IPS DF 4.7 (cell line): ENCODE measurements around the gene IFITM10.

Source experiments
- DNase-seq: peaks from one replicate; pipeline ENCODE4 v3.0.0-alpha.2; 2013; ENCODE audit warnings: low spot score; ENCODE audit errors: extremely low read depth

Gene IFITM10

GRCh38 chr11:1753229-1753928 lies 3.0 kb upstream of the IFITM10 start:
- DNase-seq: no peak

- DNase-seq: no peak
Observed at GRCh38 chr11:1752907-1753228, 2.5 kb upstream of the IFITM10 start.

GRCh38 chr11:1751999-1752906 lies 1.9 kb upstream of the IFITM10 start:
- no peak for DNase-seq

GRCh38 chr11:1751531-1751921 lies 1.1 kb upstream of the IFITM10 start:
- DNase-seq: no peak

GRCh38 chr11:1750840-1751530 lies 590 bp upstream of the IFITM10 start:
- no peak for DNase-seq

GRCh38 chr11:1749395-1750351 lies 722 bp downstream of the IFITM10 start:
- DNase-seq: no peak

- DNase-seq: no peak
Observed at GRCh38 chr11:1748636-1749394, 1.6 kb downstream of the IFITM10 start.

GRCh38 chr11:1747753-1748635 lies 2.4 kb downstream of the IFITM10 start:
- DNase-seq: no peak

GRCh38 chr11:1746956-1747752 lies 3.2 kb downstream of the IFITM10 start:
- no peak for DNase-seq

GRCh38 chr11:1746511-1746931 lies 3.9 kb downstream of the IFITM10 start:
- DNase-seq: no peak

GRCh38 chr11:1745701-1746320 lies 4.6 kb downstream of the IFITM10 start:
- DNase-seq: no peak

- no peak for DNase-seq
Observed at GRCh38 chr11:1744891-1745700, 5.3 kb downstream of the IFITM10 start.

- DNase-seq: no peak
Observed at GRCh38 chr11:1744137-1744886, 6.1 kb downstream of the IFITM10 start.

GRCh38 chr11:1743585-1744136 lies 6.7 kb downstream of the IFITM10 start:
- DNase-seq: no peak

- DNase-seq: no peak
Observed at GRCh38 chr11:1742869-1743584, 7.4 kb downstream of the IFITM10 start.
